NCI-H82 (cell line): ENCODE measurements around the gene PVRIG.
"Not testable (repeated sequence)": the region's sequence is repeated elsewhere in the genome, so short reads cannot be mapped to it uniquely, and the experiment has no call there.

ENCODE experiments used
- DNase-seq: peaks from one replicate; lab custom pipeline; 2025; lab: John Stamatoyannopoulos, UW

The PVRIG gene

GRCh38 chr7:100195222-100195621 lies 24.5 kb upstream of the PVRIG start:
- no peak for DNase-seq

GRCh38 chr7:100195901-100196322 lies 23.8 kb upstream of the PVRIG start:
- DNase-seq = not testable (repeated sequence)

- DNase-seq = no peak
These were observed 21.5 kb upstream of the PVRIG start for GRCh38 chr7:100198266-100198665.

GRCh38 chr7:100200693-100201092 lies 19.1 kb upstream of the PVRIG start:
- DNase-seq = no peak

- DNase-seq = no peak
These were observed 15.3 kb upstream of the PVRIG start for GRCh38 chr7:100204454-100204853.

GRCh38 chr7:100208911-100209408 lies 10.8 kb upstream of the PVRIG start:
- DNase-seq = no peak

GRCh38 chr7:100209493-100209892 lies 10.3 kb upstream of the PVRIG start:
- no peak for DNase-seq

- DNase-seq = no peak
These were observed 8.9 kb upstream of the PVRIG start for GRCh38 chr7:100210805-100211204.

GRCh38 chr7:100211342-100211780 lies 8.4 kb upstream of the PVRIG start:
- no peak for DNase-seq

GRCh38 chr7:100212631-100213286 lies 7.0 kb upstream of the PVRIG start:
- no peak for DNase-seq

- no peak for DNase-seq
These were observed 6.1 kb upstream of the PVRIG start for GRCh38 chr7:100213672-100214071.

- DNase-seq = not testable (repeated sequence)
These were observed 5.4 kb upstream of the PVRIG start for GRCh38 chr7:100214356-100214755.

GRCh38 chr7:100215895-100216294 lies 3.9 kb upstream of the PVRIG start:
- DNase-seq = no peak

- peak; percentile 70 for DNase-seq
These were observed 1.8 kb upstream of the PVRIG start for GRCh38 chr7:100217934-100218333.

- no peak for DNase-seq
These were observed 445 bp upstream of the PVRIG start for GRCh38 chr7:100219271-100219737.

- no peak for DNase-seq
These were observed 959 bp downstream of the PVRIG start for GRCh38 chr7:100220586-100221230.

- no peak for DNase-seq
These were observed 1.5 kb downstream of the PVRIG start for GRCh38 chr7:100221231-100221718.

GRCh38 chr7:100221767-100222444 lies 2.2 kb downstream of the PVRIG start:
- DNase-seq = no peak

- DNase-seq = no peak
These were observed 2.8 kb downstream of the PVRIG start for GRCh38 chr7:100222445-100223132.

GRCh38 chr7:100223376-100223927 lies 3.7 kb downstream of the PVRIG start:
- not testable (repeated sequence) for DNase-seq

- DNase-seq = not testable (repeated sequence)
These were observed 5.1 kb downstream of the PVRIG start for GRCh38 chr7:100224891-100225290.
